ENCODE results near the gene MPP7. TPM values are rescaled to one million over a fixed set of nuclear protein-coding genes. Genes with fewer than 3 reads are reported as not detected.

MPP7 gene
- total RNA-seq, 3 donors from 2014 or later (not counting 1 experiment from before 2014, with no cell fraction given) = 11.5 to 21.0 (median 19.1) TPM

GRCh38 chr10:28318626-28319025, 15.8 kb upstream of the MPP7 start:
- DNase-seq (no peak), ATAC-seq (no peak)
- H3K36me3 ChIP-seq (ENCODE audit: control insufficient read depth, insufficient read depth, low read length) = peaks cover 6% of the 10 kb centered on the region
- H3K4me3 ChIP-seq (ENCODE audit: low read length) = no peak overlapping the region
- no peaks in the 10 kb centered on the region for H3K36me3 Mint-ChIP-seq
- TF ChIP-seq CTCF (IDR thresholded peaks at IDR 0.05) = no peak
- H3K9me3 Mint-ChIP-seq = no peaks in the 10 kb centered on the region
- WGBS (ENCODE audit: insufficient coverage) = 100% methylated on average over 1 of the region's 1 CpG
- H3K9me3 ChIP-seq (ENCODE audit: control insufficient read depth, insufficient read depth, low read length) = no peaks in the 10 kb centered on the region
- no peaks in the 10 kb centered on the region for H3K4me1 Mint-ChIP-seq
- no peaks in the 10 kb centered on the region for H3K4me1 ChIP-seq (ENCODE audit: control insufficient read depth, insufficient read depth, low read length)
- H3K27ac ChIP-seq (ENCODE audit: low read length) = no peak overlapping the region
- no peaks in the 10 kb centered on the region for H3K27me3 ChIP-seq (ENCODE audit: control insufficient read depth, insufficient read depth, low read length)
- H3K27me3 Mint-ChIP-seq (ENCODE audit: low read depth in 2 of 2) = no peaks in the 10 kb centered on the region
- intact Hi-C loops (cut with micrococcal nuclease) = no loop called here
- no peak overlapping the region for H3K4me3 Mint-ChIP-seq
- H3K27ac Mint-ChIP-seq = no peak overlapping the region

GRCh38 chr10:28317760-28318159, 14.9 kb upstream of the MPP7 start:
- no peaks in the 10 kb centered on the region for H3K9me3 Mint-ChIP-seq
- H3K36me3 ChIP-seq (ENCODE audit: control insufficient read depth, insufficient read depth, low read length) = peaks cover 4% of the 10 kb centered on the region
- H3K27ac Mint-ChIP-seq = no peak overlapping the region
- no peaks in the 10 kb centered on the region for H3K4me1 Mint-ChIP-seq
- no peaks in the 10 kb centered on the region for H3K27me3 Mint-ChIP-seq (ENCODE audit: low read depth in 2 of 2)
- no peak overlapping the region for H3K27ac ChIP-seq (ENCODE audit: low read length)
- no peak overlapping the region for H3K4me3 Mint-ChIP-seq
- H3K27me3 ChIP-seq (ENCODE audit: control insufficient read depth, insufficient read depth, low read length) = no peaks in the 10 kb centered on the region
- no peaks in the 10 kb centered on the region for H3K36me3 Mint-ChIP-seq
- intact Hi-C loops (cut with micrococcal nuclease) = no loop called here
- no peaks in the 10 kb centered on the region for H3K4me1 ChIP-seq (ENCODE audit: control insufficient read depth, insufficient read depth, low read length)
- 94% methylated on average over 7 of the region's 7 CpGs for WGBS (ENCODE audit: insufficient coverage)
- no peak for ATAC-seq
- no peak for TF ChIP-seq CTCF (IDR thresholded peaks at IDR 0.05)
- DNase-seq = no peak
- no peaks in the 10 kb centered on the region for H3K9me3 ChIP-seq (ENCODE audit: control insufficient read depth, insufficient read depth, low read length)
- no peak overlapping the region for H3K4me3 ChIP-seq (ENCODE audit: low read length)

GRCh38 chr10:28316696-28317095, 13.8 kb upstream of the MPP7 start:
- Mint-ChIP-seq H3K4me3 (no peak overlapping the region), H3K9me3 (no peaks in the 10 kb centered on the region), H3K27me3 (ENCODE audit: low read depth in 2 of 2) (no peaks in the 10 kb centered on the region), H3K4me1 (peaks cover 0 to 4% of the 10 kb centered on the region in 2 donors), H3K27ac (no peak overlapping the region), H3K36me3 (peaks cover 6% of the 10 kb centered on the region)
- H3K4me3 ChIP-seq (ENCODE audit: low read length) = no peak overlapping the region
- TF ChIP-seq CTCF (IDR thresholded peaks at IDR 0.05) = no peak
- DNase-seq = no peak
- no peaks in the 10 kb centered on the region for H3K27me3 ChIP-seq (ENCODE audit: control insufficient read depth, insufficient read depth, low read length)
- no peaks in the 10 kb centered on the region for H3K9me3 ChIP-seq (ENCODE audit: control insufficient read depth, insufficient read depth, low read length)
- WGBS (ENCODE audit: insufficient coverage) = 74% methylated on average over 5 of the region's 5 CpGs
- no peaks in the 10 kb centered on the region for H3K4me1 ChIP-seq (ENCODE audit: control insufficient read depth, insufficient read depth, low read length)
- H3K27ac ChIP-seq (ENCODE audit: low read length) = no peak overlapping the region
- intact Hi-C loops (cut with micrococcal nuclease) = no loop called here
- H3K36me3 ChIP-seq (ENCODE audit: control insufficient read depth, insufficient read depth, low read length) = peaks cover 4% of the 10 kb centered on the region
- no peak for ATAC-seq

GRCh38 chr10:28315140-28315539, 12.3 kb upstream of the MPP7 start:
- peaks cover 6% of the 10 kb centered on the region for H3K36me3 Mint-ChIP-seq
- Histone ChIP-seq H3K4me3 (ENCODE audit: low read length) (no peak overlapping the region), H3K4me1 (ENCODE audit: control insufficient read depth, insufficient read depth, low read length) (no peaks in the 10 kb centered on the region), H3K9me3 (ENCODE audit: control insufficient read depth, insufficient read depth, low read length) (no peaks in the 10 kb centered on the region), H3K27me3 (ENCODE audit: control insufficient read depth, insufficient read depth, low read length) (no peaks in the 10 kb centered on the region), H3K27ac (ENCODE audit: low read length) (no peak overlapping the region), H3K36me3 (ENCODE audit: control insufficient read depth, insufficient read depth, low read length) (peaks cover 4% of the 10 kb centered on the region)
- ATAC-seq (no peak), DNase-seq (no peak)
- TF ChIP-seq CTCF (IDR thresholded peaks at IDR 0.05) = no peak
- no peak overlapping the region for H3K4me3 Mint-ChIP-seq
- intact Hi-C loops (cut with micrococcal nuclease) = no loop called here
- peaks cover 0 to 4% of the 10 kb centered on the region in 2 donors for H3K4me1 Mint-ChIP-seq
- H3K9me3 Mint-ChIP-seq = no peaks in the 10 kb centered on the region
- H3K27me3 Mint-ChIP-seq (ENCODE audit: low read depth in 2 of 2) = no peaks in the 10 kb centered on the region
- WGBS (ENCODE audit: insufficient coverage) = 55% methylated on average over 4 of the region's 4 CpGs
- H3K27ac Mint-ChIP-seq = no peak overlapping the region

Measured in natural killer cell (primary cell).